ENCODE results near the gene MAN2B1. TPM values are rescaled to one million over a fixed set of nuclear protein-coding genes. Genes with fewer than 3 reads are reported as not detected.
A peak's percentile ranks its signal among the peaks of the same experiment; 100 is the strongest.

The MAN2B1 gene
- total and polyA plus RNA-seq, 9 donors, result 17.8 to 63.7 (median 35.0) TPM

GRCh38 chr19:12649941-12650340, 16.6 kb downstream of the MAN2B1 start:
- Histone ChIP-seq H3K27ac (no peak overlapping the region), H3K36me3 (no peaks in the 10 kb centered on the region), H3K4me1 (ENCODE audit: insufficient read depth) (peaks cover 12% of the 10 kb centered on the region), H3K4me3 (no peak overlapping the region), H3K27me3 (no peaks in the 10 kb centered on the region), H3K9me3 (no peaks in the 10 kb centered on the region)
- WGBS, 3 donors, result 90 to 95% (median 94%) methylated on average over 10 of the region's 10 CpGs
- intact Hi-C loops (cut with DNase I), result no loop called here
- DNase-seq, result no peak
- TF ChIP-seq EP300 (IDR thresholded peaks at IDR 0.05) (no peak), POLR2A (IDR thresholded peaks at IDR 0.05) (no peak), CTCF (IDR thresholded peaks at IDR 0.05) (no peak)

GRCh38 chr19:12648088-12648487, 18.5 kb downstream of the MAN2B1 start:
- 4 to 5% (median 5%) methylated on average over 15 to 29 of the region's 29 CpGs for WGBS, 3 donors
- no peak overlapping the region for H3K27ac ChIP-seq
- no peaks in the 10 kb centered on the region for H3K27me3 ChIP-seq
- H3K36me3 ChIP-seq, result no peaks in the 10 kb centered on the region
- H3K9me3 ChIP-seq, result no peaks in the 10 kb centered on the region
- H3K4me3 ChIP-seq, result peak overlapping the region; percentile 27
- intact Hi-C loops (cut with DNase I), result no loop called here
- TF ChIP-seq POLR2A (IDR thresholded peaks at IDR 0.05), result no peak
- peak in 2 of 3 donors; percentile 20 to 25 for TF ChIP-seq CTCF (IDR thresholded peaks at IDR 0.05)
- no peak for TF ChIP-seq EP300 (IDR thresholded peaks at IDR 0.05)
- DNase-seq, result peak in 3 of 5 donors; percentile 30 to 61 (median 49)
- H3K4me1 ChIP-seq (ENCODE audit: insufficient read depth), result peaks cover 12% of the 10 kb centered on the region

- Histone ChIP-seq H3K9me3 (no peaks in the 10 kb centered on the region), H3K27me3 (no peaks in the 10 kb centered on the region), H3K27ac (peak overlapping the region in 1 of 2 donors; percentile 29), H3K36me3 (no peaks in the 10 kb centered on the region), H3K4me3 (peak overlapping the region; percentile 27), H3K4me1 (ENCODE audit: insufficient read depth) (peaks cover 12% of the 10 kb centered on the region)
- intact Hi-C loops (cut with DNase I), result no loop called here
- 6 to 17% (median 6%) methylated on average over 31 of the region's 31 CpGs for WGBS, 3 donors
- peak; percentile 75 to 84 (median 81) for DNase-seq
- TF ChIP-seq POLR2A (IDR thresholded peaks at IDR 0.05) (no peak), CTCF (IDR thresholded peaks at IDR 0.05) (no peak), EP300 (IDR thresholded peaks at IDR 0.05) (no peak)
Measured at GRCh38 chr19:12647490-12648071, 19.0 kb downstream of the MAN2B1 start.

GRCh38 chr19:12647047-12647446, 19.5 kb downstream of the MAN2B1 start:
- peaks cover 12% of the 10 kb centered on the region for H3K4me1 ChIP-seq (ENCODE audit: insufficient read depth)
- H3K4me3 ChIP-seq, result no peak overlapping the region
- intact Hi-C loops (cut with DNase I), result no loop called here
- H3K9me3 ChIP-seq, result no peaks in the 10 kb centered on the region
- WGBS, 3 donors, result 67 to 73% (median 73%) methylated on average over 8 of the region's 8 CpGs
- no peaks in the 10 kb centered on the region for H3K36me3 ChIP-seq
- DNase-seq, result no peak
- peak overlapping the region in 1 of 2 donors; percentile 29 for H3K27ac ChIP-seq
- TF ChIP-seq CTCF (IDR thresholded peaks at IDR 0.05) (no peak), EP300 (IDR thresholded peaks at IDR 0.05) (no peak), POLR2A (IDR thresholded peaks at IDR 0.05) (no peak)
- H3K27me3 ChIP-seq, result no peaks in the 10 kb centered on the region
